HG03469 (cell line): Measurements from ENCODE around the gene RNU2-1.
"Not testable (repeated sequence)": the region's sequence is repeated elsewhere in the genome, so short reads cannot be mapped to it uniquely, and the experiment has no call there.

Experiments used
- ATAC-seq: cut with Tn5 transposase; IDR thresholded peaks from one replicate; pipeline ENCODE4 v1.9.1; 2021; ENCODE audit warnings: mild to moderate bottlenecking, moderate library complexity, moderate number of reproducible peaks; ENCODE audit not compliant: unreplicated experiment

Gene RNU2-1

GRCh38 chr17:43216762-43217613 is 16.8 kb downstream of the RNU2-1 start:
- no peak for ATAC-seq

- no peak for ATAC-seq
These were observed 17.4 kb downstream of the RNU2-1 start for GRCh38 chr17:43216369-43216761.

GRCh38 chr17:43215341-43215740 is 18.4 kb downstream of the RNU2-1 start:
- ATAC-seq: no peak

GRCh38 chr17:43213545-43213944 is 20.2 kb downstream of the RNU2-1 start:
- ATAC-seq: no peak

GRCh38 chr17:43212641-43213490 is 20.9 kb downstream of the RNU2-1 start:
- no peak for ATAC-seq

GRCh38 chr17:43211480-43212402 is 22.0 kb downstream of the RNU2-1 start, which contains the start of gene TMEM106A:
Gene TMEM106A (plus strand): TSS chr17:43211875. CDS start chr17:43213042, 1,167 bp downstream.
- ATAC-seq: no peak

- ATAC-seq: no peak
These were observed 22.7 kb downstream of the RNU2-1 start for GRCh38 chr17:43211123-43211479.

- ATAC-seq: no peak
These were observed 23.2 kb downstream of the RNU2-1 start for GRCh38 chr17:43210576-43210975.

GRCh38 chr17:43203013-43203412 is 30.8 kb downstream of the RNU2-1 start:
- not testable (repeated sequence) for ATAC-seq

GRCh38 chr17:43200127-43200526 is 33.6 kb downstream of the RNU2-1 start:
- no peak for ATAC-seq

- ATAC-seq: no peak
These were observed 34.1 kb downstream of the RNU2-1 start for GRCh38 chr17:43199633-43200032.

GRCh38 chr17:43193251-43193650 is 40.5 kb downstream of the RNU2-1 start:
- no peak for ATAC-seq

GRCh38 chr17:43186656-43187055 is 47.1 kb downstream of the RNU2-1 start:
- ATAC-seq: not testable (repeated sequence)

- no peak for ATAC-seq
These were observed 49.9 kb downstream of the RNU2-1 start for GRCh38 chr17:43183921-43184320.
